GM18526 (cell line): ENCODE measurements around the gene DLEC1.

Source experiments
- POLR2A ChIP-seq: IDR thresholded peaks from 3 replicates; pipeline ENCODE4 v1.6.1; 2011; ENCODE audit not compliant: insufficient read length; ENCODE audit errors: extremely low read depth

Gene DLEC1

DNA sequence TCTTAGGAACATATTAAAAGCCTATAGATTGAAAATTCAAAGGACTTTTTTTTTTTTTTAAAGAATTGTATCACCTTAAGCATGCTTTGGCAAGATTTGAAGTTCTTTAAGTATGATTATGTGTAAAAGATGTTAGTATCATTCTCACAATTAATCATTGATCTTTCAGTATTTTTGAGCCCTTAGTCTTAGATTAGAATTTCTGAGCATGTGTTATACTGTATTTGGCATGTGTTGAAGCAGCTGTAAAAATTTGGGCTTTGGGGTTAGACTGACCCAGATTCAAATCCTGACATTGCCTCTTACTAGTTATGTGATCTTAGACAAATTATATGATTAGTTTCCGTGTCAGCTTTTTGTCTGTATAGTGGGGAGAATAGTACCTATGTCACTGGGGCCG lies 132.6 kb downstream of the DLEC1 start:
- no peak for TF ChIP-seq POLR2A
